SU-DHL-6 (cell line): ENCODE results near the gene AP3D1.

Experiments
- CTCF ChIP-seq: fragments of 200-600 bp; sonication (generic); IDR thresholded peaks from one replicate; pipeline ENCODE4 v1.5.1; 2017; ENCODE audit warnings: antibody characterized with exemption, mild to moderate bottlenecking, low read length, moderate library complexity; ENCODE audit not compliant: insufficient read depth, poor library complexity, severe bottlenecking
- EZH2phosphoT487 ChIP-seq: fragments of 200-600 bp; sonication (generic), shearing (Covaris generic); conservative IDR thresholded peaks from 2 replicates; pipeline ENCODE4 v1.6.1; 2018; ENCODE audit warnings: mild to moderate bottlenecking, antibody characterized with exemption, low read length, moderate library complexity, mixed read lengths

GRCh38 chr19:2186071-2186846, 34.9 kb upstream of the AP3D1 start:
- no peak for TF ChIP-seq CTCF
- no peak for TF ChIP-seq EZH2phosphoT487
